Neuronal stem cell (in vitro differentiated cells): ENCODE results near the gene HOXA3. TPM values are rescaled to one million over a fixed set of nuclear protein-coding genes. Genes with fewer than 3 reads are reported as not detected.

Source experiments
- small RNA-seq: library from polyadenylated mRNA; stranded (forward); fragments of <200 nt; extraction: miRNeasy Mini kit (QIAGEN cat#:217004); gene quantifications from one replicate; pipeline ENCODE3, GENCODE V24; 2013; ENCODE audit not compliant: insufficient read depth

HOXA3 gene

Small RNAs within 50 kb of the gene (small RNA-seq; reads per million reads assigned to genes)
- gene AC004080.5 (not detected), gene RF01977 (not detected), gene RF02140 (not detected), gene RF02141 (not detected)
